ENCODE data around the gene FIGN.

Gene FIGN

DNA sequence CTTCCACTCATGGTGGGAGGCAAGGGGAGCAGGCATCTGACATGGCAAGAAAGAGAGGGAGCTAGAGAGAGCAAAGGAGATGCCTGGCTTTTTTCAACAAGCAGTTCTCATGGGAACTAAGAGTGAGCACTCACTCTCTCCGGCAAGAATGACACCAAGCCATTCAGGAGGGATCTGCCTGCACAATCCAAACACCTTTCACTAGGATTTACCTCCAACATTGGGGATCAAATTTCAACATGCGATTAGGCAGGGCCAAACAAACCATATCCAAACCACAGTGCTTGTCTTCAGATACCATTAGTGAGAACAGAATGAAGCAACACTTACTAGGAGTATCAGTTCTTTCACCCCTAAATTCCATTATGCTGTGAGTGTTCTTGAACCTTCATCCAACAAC is 77.3 kb downstream of the FIGN start:
- DNase-seq: no peak

DNA sequence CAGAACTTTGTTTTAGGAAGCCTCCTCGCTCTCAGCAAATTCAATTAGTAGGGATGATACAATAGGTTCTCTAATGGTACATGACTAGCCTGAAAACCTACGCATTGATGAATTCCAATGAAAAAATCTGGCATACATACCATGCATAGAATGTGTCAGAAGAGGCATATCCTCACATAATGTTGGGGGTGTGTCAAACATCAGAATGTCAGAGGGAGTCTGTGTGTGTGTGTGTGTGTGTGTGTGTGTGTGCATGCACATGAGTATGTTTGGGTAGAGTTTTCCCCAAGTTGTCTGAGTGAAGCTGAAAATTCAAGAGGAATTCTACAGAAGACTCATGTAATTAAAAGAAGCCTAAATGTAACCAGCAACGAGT is 78.5 kb downstream of the FIGN start:
- no peak for DNase-seq

DNA sequence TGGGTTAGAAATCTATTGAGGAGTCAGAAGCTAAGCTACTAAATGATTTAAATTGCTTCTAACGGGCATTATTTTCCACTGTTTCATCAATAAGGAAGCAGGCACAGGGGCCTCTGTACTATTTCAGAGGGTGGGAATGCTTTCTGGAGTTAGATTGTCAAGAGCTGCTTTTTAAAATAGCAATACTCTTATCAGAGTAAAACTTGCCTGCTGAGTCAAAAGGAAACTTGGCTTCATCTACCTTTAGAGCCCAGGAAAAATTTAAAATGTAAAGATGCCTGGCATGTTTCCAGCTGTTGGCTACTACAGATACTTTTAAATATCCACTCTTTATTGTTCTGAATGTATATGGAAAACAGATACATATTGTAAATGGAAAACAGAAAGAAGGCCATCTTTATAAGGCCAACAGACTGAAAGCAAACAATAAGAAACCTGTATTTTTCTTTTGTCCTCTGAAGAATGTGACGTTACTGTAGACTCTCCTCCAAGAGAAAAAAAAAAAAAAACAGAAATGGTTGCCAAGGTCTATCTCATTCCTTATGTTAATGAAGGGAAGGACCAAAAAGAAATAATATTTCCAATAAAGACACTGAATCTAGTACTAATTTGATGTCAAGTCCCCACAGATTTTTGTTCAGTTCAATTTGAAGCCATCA is 79.1 kb downstream of the FIGN start:
- DNase-seq: no peak

DNA sequence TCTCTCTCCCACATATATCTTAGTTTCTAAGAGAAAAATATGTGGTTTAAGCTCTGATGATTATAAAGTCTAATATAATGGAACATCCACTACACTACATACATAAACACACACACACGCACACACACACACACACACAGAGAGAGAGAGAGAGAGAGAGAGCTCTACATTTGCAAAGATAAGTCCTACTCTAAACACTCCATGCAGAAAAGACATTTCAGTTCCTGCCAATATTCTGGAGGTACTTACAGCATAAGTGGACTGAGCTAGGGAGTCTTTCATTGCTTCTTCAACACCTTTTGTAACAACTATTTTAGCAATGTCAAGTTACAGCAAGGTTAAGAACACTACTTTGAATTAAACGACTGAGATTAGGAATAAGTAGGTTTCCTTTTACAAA is 80.1 kb downstream of the FIGN start:
- no peak for DNase-seq

DNA sequence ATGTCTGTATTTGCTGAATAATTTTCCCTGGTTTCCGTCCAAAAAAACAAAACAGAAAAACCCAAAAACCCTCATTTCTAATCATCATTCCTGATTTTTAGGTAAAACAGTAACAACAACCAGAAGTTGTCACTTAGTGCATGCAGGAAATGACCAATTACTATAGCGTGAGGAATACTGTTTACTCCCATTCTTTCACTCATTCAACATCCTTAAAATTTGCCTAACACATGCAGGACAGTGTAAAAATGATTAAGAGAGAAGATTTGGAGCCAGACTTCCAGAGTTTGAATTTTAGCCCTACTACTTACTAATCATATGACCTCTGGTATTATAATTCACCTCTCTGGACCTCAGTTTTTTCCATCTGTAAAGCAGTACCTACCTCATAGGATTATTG is 83.1 kb downstream of the FIGN start:
- no peak for DNase-seq

DNA sequence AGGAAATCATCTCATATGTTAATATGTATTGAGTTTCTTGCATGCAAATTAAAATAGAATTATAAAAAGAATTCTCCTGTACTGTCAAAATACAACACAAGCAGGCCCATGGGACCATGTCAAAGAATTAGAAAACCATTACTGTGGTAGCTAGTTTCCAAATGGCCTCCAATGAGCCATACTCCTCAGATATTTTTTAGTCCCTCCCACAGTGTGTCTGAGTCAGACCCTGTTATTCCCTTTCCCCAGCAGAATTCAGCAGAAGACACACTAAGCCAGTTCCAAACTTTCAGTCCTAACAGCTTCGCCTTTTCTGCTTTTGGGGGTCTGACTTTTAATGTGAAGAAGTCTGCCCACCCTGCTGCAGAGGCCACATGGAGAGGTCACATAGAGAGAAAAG is 86.7 kb downstream of the FIGN start:
- no peak for DNase-seq

DNA sequence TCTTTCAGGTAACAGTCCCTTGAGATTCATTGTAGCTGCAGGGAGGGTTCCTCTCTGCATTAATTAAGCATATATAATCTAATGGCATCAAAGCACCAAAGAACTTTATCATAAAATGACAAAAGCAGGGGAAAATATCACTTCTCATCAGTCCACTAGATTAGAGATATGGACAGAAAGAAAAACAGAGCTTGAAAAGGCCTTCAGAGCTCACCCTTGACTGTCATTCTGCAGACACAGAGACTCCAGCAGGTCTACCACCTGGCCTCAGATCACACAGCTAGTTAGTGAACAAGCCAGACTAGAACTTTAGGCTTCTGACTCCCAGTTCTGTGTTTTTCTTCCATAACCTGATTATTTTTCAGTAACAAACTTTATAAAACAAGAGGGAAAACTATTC is 88.5 kb downstream of the FIGN start:
- no peak for DNase-seq

DNA sequence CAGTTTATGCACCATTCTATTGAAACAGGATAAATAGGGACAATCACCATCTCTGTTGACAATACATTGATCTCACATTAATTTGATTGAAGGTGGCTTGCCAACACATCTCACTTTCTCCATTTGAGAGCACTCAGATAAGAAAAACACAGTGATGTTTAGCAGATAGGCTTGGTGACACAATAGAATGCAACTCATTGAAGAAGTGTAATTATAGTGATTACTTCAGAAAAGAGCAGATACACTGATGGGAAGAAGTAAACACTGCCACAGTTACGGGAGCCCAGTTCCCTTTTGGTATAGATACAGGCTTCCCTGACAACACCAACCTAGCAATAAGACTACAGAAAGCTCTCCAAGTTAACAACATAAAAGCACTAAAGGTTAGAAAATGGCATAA is 89.1 kb downstream of the FIGN start:
- DNase-seq: no peak

DNA sequence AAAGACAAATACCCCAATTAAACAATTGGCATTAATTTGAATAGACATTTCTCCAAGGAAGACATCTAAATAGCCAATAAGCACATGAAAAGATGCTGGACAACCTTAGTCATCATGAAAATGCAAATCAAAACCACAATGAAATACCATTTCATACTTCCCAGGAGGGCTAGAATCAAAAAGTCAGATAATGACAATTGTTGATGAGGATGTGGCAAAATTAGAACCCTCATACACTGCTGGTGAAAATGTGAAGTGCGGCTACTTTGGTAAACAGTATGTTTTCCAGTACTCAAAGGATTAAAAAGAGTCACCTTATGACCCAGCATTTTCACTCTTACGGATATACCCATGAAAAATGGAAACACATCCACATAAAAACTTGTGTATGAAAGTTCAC is 91.6 kb downstream of the FIGN start:
- DNase-seq: no peak

DNA sequence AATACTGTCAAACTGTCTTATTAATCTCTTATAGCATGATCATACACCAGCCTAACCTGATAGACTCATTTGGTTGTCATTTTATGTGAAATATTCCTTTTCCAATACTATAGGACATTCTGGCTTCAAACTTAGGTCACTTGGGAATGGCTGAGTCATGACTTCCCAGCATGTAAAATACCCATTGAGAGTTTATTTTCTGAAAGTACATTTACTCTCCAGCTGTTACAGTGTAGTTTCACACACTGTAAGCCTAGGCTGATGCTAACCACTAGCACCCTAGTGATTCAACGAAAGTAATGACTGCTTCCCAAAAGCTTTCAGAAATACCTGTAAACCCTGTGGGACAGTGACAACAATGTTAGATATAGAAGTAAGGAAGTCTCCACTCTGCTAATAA is 93.8 kb downstream of the FIGN start:
- DNase-seq: no peak

DNA sequence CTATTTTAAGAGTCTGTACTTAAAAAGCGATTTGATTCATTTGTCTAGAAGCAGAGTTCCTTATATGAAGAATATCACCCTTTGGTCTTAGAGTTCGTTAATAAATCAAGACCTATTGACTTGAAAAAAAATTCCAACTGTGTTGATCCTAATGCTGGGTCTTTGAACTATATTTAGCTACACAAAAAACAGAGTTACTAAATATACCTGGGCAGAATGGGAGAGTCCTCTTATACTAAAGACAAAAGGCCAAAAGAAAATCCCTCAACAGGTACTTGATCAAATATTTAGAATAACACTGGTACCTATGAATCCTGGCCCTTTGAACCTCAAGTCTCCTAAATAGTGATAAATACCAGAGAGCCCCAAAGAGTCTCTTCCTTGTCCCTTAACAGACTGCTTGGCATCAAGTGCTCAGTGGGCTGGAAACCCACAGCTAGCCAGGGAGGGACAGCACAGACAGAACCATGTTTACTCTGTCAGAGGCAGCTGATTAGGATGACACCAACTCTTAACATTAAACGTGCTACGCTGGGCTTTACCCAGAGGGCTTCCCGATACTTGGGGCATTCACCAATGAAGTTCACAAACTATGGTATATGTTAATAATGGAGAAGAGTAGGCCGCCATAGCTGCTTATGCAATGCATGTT is 95.1 kb downstream of the FIGN start:
- DNase-seq: no peak

DNA sequence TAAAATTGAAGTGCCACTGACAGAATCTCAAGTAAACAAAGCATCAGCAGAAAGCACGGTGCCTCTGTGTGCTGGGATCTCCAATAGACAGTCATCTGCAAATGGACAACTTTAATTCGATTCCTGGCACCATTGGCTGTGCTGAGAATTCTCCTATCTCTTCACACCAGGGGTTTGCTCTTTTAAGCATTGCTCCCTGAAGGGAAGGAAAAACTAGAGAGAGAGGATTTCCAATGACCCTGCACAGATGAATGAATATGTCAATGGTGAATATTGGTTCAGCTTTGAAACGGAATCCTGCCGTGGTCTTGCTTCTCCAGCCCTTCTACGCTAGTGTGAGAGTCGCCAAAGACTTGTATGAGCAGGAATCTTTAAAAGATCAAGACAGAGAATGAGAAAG is 97.9 kb downstream of the FIGN start:
- no peak for DNase-seq

DNA sequence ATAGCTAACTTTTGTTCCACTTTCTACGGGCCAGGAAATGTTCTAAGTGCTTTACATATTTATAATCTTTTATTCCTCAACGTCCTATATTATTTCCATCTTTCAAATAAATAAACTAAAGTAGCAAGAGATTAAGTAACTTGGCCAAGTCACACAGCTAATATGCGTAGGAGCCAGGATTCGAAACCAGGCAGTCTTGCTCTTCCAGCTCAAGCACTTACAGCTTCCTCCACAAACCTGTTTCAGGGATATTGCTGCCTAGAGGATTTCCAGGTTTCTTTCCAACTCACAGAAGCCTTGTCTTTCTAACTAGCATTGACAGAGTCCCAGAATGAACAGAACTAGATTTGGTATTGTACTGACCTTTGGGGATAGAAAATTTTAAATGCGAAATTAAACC is 102.5 kb downstream of the FIGN start:
- DNase-seq: no peak

DNA sequence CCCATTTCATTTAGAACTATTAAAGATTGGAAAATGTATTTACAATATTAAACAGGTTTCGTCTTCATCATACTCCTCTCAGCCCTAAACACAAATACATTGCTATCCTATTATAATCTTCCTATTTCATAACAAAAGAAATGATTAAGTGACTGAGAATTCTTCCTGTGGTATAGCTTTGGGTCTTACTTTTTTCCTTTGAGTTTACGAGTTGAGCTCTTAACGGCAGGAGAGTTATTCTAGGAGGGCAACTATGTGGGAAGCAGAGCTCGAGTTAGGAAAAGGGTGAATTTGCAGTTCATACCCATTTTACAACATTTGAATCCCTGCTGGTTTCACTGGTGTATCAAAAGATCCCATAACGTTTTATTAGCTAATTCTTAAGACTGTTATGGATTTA is 105.0 kb downstream of the FIGN start:
- DNase-seq: no peak

DNA sequence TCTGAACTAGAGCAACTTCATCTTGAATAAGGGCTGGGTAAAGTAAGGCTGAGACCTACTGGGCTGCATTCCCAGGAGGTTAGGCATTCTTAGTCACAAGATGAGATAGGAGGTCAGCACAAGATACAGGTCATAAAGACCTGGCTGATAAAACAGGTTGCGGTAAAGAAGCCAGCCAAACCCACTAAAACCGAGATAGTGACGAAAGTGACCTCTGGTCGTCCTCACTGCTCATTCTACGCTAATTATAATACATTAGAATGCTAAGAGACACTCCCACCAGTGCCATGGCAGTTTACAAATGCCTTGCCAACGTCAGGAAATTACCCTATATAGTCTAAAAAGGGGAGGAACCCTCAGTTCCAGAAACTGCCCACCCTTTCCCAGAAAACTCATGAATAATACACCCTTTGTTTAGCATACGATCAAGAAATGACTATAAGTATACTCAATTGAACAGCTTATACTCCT is 109.1 kb downstream of the FIGN start:
- no peak for DNase-seq

DNA sequence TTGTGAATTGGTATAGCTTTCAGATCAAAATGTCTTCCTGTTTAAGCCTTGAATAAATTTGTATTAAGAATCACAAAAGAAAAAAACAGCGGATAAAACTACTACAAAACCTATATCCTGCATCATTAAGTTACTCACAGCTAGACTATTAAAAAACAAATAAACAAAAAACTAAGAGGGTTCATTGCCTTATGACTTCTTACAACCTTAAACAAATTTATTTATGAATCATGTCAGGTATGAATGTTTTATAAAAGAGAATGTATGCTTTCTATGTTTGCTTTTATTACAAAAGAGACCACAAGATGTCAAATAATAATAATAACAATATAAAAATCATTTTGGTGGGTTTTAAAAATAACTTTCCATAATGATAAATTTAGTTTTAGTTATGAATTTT is 109.6 kb downstream of the FIGN start:
- DNase-seq: no peak

DNA sequence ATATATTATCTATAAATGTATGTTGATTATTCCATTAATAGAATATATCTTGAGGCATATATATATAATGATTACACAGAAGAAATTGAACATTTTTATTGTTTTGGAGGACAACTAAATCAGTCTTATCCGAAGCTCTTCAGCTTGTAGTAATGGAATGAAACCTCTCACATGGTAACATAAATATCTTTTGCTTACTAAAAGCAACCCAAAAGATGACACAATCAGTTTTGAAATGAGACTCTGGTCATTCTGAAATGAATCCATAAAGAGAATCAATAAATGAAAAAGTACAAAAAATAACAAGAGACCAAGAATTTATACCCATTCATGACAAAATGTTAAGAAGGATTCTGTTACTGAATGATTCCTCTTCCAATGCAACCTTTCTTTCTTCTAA is 110.2 kb downstream of the FIGN start:
- DNase-seq: no peak

DNA sequence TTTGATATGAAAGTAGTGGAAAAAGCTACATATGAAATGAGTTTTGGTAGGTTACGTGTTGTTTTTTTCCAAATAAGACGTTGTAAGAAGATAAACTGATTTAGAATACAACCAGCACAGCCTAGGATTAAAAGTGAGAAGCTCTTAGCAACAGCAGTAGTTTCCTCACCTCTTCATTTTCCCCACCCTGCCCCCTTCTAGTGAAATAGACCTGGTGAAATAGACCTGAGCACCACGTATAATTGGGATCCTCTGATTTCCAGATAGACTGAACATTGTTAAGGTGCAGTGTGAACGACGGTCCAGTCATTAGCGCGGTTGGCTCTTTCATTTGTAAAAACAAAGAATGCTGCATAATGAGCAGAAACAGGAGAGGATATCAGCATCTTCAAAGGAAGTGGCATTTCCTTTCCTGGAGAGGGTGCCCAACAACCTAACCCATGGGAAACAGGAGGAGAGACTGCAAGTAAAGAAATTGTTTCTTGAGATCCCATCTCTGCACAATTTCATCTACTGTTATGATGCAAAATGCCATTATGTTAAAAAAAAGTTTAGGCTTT is 114.3 kb downstream of the FIGN start:
- no peak for DNase-seq

DNA sequence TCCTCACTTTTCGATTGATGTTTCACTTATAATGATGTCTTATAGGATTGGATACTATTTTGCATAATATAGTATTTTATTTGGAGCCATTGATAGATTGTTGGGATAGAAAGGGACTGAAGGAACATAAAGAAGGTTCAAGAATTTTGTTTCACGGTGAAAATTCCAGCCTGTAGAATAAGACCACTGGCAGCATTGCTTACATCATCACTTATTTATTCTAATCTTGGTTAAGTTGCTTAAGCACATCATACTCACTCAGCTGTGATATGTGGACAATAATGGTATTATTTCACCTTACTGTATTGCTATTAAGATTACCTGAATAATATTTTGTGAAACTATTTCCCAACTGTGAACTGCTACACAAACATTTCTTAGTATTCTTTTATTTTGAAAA is 118.3 kb downstream of the FIGN start:
- no peak for DNase-seq

DNA sequence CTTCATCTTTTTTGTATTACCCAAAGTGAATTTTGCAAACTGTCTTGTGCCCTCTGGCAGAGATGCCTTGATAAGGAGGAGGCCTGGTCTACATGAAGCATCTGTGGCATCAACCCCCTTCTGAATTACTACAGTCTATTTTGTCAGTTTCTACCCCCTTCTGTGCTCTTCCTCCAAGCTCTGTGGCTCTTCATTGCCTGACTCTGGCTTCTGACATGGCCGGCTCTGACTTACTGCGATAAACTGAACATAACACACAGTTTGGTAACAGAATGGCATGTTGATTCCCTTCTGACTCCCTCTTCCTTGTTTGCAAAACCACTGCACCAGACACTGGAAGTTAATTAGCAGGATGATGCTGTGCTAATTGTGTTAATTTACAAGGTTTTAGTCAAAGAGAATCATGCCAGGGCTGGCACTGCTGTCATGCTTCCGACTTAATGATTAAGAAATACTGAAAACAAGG is 122.5 kb downstream of the FIGN start:
- DNase-seq: no peak

DNA sequence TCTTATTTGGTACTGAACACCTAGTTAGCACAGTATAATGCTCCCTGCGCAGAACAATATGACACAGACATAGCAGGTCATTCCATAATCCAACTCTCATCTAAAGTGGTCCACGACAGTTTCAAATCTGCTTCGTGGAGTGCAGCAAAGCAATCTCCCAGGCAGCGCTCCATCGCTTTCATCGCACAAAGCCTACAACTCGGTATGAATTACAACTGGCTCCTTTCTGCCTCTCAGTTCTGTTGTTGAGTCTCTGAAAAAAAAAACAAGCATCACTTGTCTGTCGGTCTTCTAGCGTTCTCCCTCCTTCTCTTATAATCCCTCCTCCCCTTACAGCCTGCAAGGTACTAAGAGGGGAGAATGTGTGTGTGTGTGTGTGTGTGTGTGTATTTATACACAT is 123.5 kb downstream of the FIGN start:
- DNase-seq: no peak

DNA sequence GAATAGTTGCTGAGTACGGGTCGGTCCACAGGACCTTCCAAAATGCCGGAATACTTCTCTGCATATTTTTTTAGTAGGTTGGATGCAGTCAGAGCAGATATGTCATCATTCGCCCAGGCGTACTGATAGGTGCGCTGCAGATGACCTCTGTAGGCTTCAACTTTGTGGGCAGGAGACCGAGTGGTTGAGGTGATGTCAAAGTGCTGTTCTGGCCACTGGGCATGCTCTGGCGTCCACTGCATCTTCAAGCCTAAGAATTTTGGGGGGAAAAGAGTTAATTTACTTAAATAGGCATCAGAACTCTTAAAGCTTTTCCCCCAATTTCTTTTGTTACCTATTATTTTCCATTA is 124.3 kb downstream of the FIGN start:
- no peak for DNase-seq

DNA sequence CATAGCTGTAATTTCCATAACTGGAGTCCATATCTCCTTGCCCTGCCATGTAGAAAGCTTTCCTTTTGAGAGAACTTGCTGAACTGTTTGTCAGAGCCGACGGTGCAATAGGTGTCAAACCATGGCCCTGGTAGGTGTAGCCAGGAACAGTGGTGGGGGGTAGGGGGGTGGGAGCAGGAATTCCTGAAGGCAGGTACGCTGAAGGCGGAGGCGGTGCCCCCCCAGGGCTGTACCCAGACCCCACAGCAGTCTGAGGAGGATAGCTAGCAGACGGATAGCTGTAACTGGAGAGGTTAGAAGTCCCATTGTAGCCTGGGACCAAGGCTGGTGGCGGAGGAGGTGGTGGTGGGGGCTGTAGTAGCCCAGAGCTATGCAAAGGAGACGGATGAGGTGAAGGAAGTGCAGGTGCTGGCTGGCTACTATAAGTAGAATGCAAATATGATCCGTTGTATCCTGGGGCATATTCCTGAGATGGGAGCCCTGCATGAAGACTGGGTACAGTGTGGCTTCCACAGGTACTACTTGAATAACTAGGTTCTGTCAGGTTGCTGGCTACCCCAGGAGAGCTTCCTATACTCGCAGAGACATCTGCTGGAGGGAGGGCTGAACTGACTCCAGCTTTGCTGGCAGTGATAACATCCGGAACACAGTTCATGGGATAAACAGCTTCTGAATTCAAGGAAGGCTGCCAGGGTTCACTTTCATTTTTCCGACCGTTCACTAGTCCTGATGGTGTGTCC is 124.8 kb downstream of the FIGN start:
- DNase-seq: no peak

DNA sequence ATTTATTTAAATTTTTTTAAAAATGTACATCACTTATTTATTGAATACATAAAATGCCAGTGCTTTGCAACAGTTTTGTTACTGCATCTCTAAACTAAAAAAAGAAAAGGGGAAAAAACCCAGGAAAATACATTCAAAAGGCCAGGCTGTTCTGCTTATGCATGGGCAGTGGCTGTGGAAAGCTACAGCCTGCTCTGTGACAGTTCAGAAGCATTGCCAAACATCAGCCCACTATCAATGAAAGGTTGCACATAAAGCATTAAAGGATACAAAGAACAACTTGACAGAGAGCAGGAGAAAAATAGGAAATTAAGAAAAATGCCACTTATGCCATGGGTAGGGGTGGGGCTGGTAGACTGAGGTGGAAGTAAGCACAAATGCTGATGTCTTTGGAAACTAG is 128.2 kb downstream of the FIGN start:
- DNase-seq: no peak
